Midbrain (tissue), 1 donor: ENCODE data around the gene HDAC11.
"Not testable (repeated sequence)": the region's sequence is repeated elsewhere in the genome, so short reads cannot be mapped to it uniquely, and the experiment has no call there.

Experiments
- DNase-seq: peaks from one replicate; lab custom pipeline; 2025; lab: John Stamatoyannopoulos, UW

Gene HDAC11

GRCh38 chr3:13470894-13471574 is 9.1 kb upstream of the HDAC11 start:
- no peak for DNase-seq

- no peak for DNase-seq
Observed at GRCh38 chr3:13472286-13472685, 7.8 kb upstream of the HDAC11 start.

- DNase-seq, result no peak
Observed at GRCh38 chr3:13473020-13473419, 7.1 kb upstream of the HDAC11 start.

GRCh38 chr3:13474021-13474420 is 6.1 kb upstream of the HDAC11 start:
- DNase-seq, result no peak

GRCh38 chr3:13474776-13475303 is 5.3 kb upstream of the HDAC11 start:
- DNase-seq, result no peak

GRCh38 chr3:13475871-13476590 is 4.1 kb upstream of the HDAC11 start:
- no peak for DNase-seq

- peak; percentile 51 for DNase-seq
Observed at GRCh38 chr3:13477943-13478342, 2.2 kb upstream of the HDAC11 start.

- DNase-seq, result peak; percentile 90
Observed at GRCh38 chr3:13479332-13479581, 849 bp upstream of the HDAC11 start.

GRCh38 chr3:13480340-13481318 is 523 bp downstream of the HDAC11 start:
- peak; percentile 37 for DNase-seq

GRCh38 chr3:13482106-13482690 is 2.1 kb downstream of the HDAC11 start:
- DNase-seq, result no peak

GRCh38 chr3:13483286-13483685 is 3.2 kb downstream of the HDAC11 start:
- DNase-seq, result no peak

GRCh38 chr3:13483988-13484695 is 4.0 kb downstream of the HDAC11 start:
- DNase-seq, result no peak

GRCh38 chr3:13484851-13485590 is 4.9 kb downstream of the HDAC11 start:
- peak; percentile 71 for DNase-seq

- DNase-seq, result not testable (repeated sequence)
Observed at GRCh38 chr3:13485630-13486562, 5.8 kb downstream of the HDAC11 start.

- DNase-seq, result no peak
Observed at GRCh38 chr3:13487403-13487802, 7.3 kb downstream of the HDAC11 start.

- DNase-seq, result peak; percentile 43
Observed at GRCh38 chr3:13491206-13491974, 11.3 kb downstream of the HDAC11 start.

GRCh38 chr3:13492048-13492447 is 11.9 kb downstream of the HDAC11 start:
- DNase-seq, result no peak

- DNase-seq, result no peak
Observed at GRCh38 chr3:13492976-13493866, 13.1 kb downstream of the HDAC11 start.
